H9 (cell line): ENCODE results near the gene OVOL3. TPM values are rescaled to one million over a fixed set of nuclear protein-coding genes. Genes with fewer than 3 reads are reported as not detected.

Experiments used
- DNase-seq: peaks from one replicate; pipeline ENCODE4 v3.0.0-alpha.2; 2017
- H2AFZ ChIP-seq: one replicate; pipeline ENCODE4 v1.6.1; 2013; ENCODE audit warnings: mild to moderate bottlenecking, low read length, control low read depth, moderate library complexity
- H2AK5ac ChIP-seq: 2 replicates; pipeline ENCODE4 v1.6.1; 2013; ENCODE audit warnings: low read length, control low read depth, mixed read lengths; ENCODE audit not compliant: insufficient read length
- H2BK120ac ChIP-seq: one replicate; pipeline ENCODE4 v1.6.1; 2013; ENCODE audit warnings: low read depth, mild to moderate bottlenecking, low read length, control low read depth, inconsistent platforms; ENCODE audit not compliant: poor library complexity, severe bottlenecking
- H2BK12ac ChIP-seq: 2 replicates; pipeline ENCODE4 v1.6.1; 2013; ENCODE audit warnings: low read length, control low read depth, mixed read lengths, low read depth; ENCODE audit not compliant: insufficient read length
- H2BK15ac ChIP-seq: 2 replicates; pipeline ENCODE4 v1.6.1; 2013; ENCODE audit warnings: low read depth, low read length, control low read depth
- H2BK20ac ChIP-seq: one replicate; pipeline ENCODE4 v1.6.1; 2013; ENCODE audit warnings: low read depth, mild to moderate bottlenecking, low read length, control low read depth, inconsistent platforms; ENCODE audit not compliant: poor library complexity, severe bottlenecking
- H2BK5ac ChIP-seq: 2 replicates; pipeline ENCODE4 v1.6.1; 2013; ENCODE audit warnings: low read length, control low read depth, mixed read lengths; ENCODE audit not compliant: insufficient read length
- H3K14ac ChIP-seq: 2 replicates; pipeline ENCODE4 v1.6.1; 2013; ENCODE audit warnings: low read length, control low read depth; ENCODE audit not compliant: insufficient read depth
- H3K18ac ChIP-seq: 2 replicates; pipeline ENCODE4 v1.6.1; 2013; ENCODE audit warnings: low read depth, mild to moderate bottlenecking, mixed read lengths, low read length, control low read depth; ENCODE audit not compliant: insufficient read length
- H3K23ac ChIP-seq: 2 replicates; pipeline ENCODE4 v1.6.1; 2013; ENCODE audit warnings: low read length, control low read depth, mixed read lengths, low read depth; ENCODE audit not compliant: insufficient read length
- H3K23me2 ChIP-seq: 2 replicates; pipeline ENCODE4 v1.6.1; 2013; ENCODE audit warnings: low read depth, mild to moderate bottlenecking, mixed read lengths, low read length, control low read depth; ENCODE audit not compliant: insufficient read length, poor library complexity, severe bottlenecking
- H3K27ac ChIP-seq: 2 replicates; pipeline ENCODE4 v1.5.1; 2013; ENCODE audit warnings: low read length, control low read depth, mixed read lengths, low read depth; ENCODE audit not compliant: insufficient read length
- H3K27me3 ChIP-seq: 2 replicates; pipeline ENCODE4 v1.6.1; 2013; ENCODE audit warnings: low read length, control low read depth, inconsistent platforms; ENCODE audit not compliant: insufficient read depth
- H3K4ac ChIP-seq: 2 replicates; pipeline ENCODE4 v1.6.1; 2013; ENCODE audit warnings: low read depth, mild to moderate bottlenecking, control low read depth, inconsistent platforms, low read length, moderate library complexity
- H3K4me1 ChIP-seq: 2 replicates; pipeline ENCODE4 v1.6.1; 2013; ENCODE audit warnings: low read length, control low read depth, inconsistent platforms; ENCODE audit not compliant: insufficient read depth
- H3K4me2 ChIP-seq: 2 replicates; pipeline ENCODE4 v1.6.1; 2013; ENCODE audit warnings: low read length, control low read depth, mixed read lengths; ENCODE audit not compliant: insufficient read length, insufficient read depth
- H3K56ac ChIP-seq: 2 replicates; pipeline ENCODE4 v1.6.1; 2013; ENCODE audit warnings: low read depth, mild to moderate bottlenecking, mixed read lengths, low read length, control low read depth; ENCODE audit not compliant: insufficient read length
- H3K79me1 ChIP-seq: 2 replicates; pipeline ENCODE4 v1.6.1; 2013; ENCODE audit warnings: low read depth, mild to moderate bottlenecking, moderate library complexity, low read length, control low read depth, inconsistent platforms; ENCODE audit not compliant: insufficient read depth, poor library complexity, severe bottlenecking
- H3K79me2 ChIP-seq: 2 replicates; pipeline ENCODE4 v1.6.1; 2013; ENCODE audit warnings: low read length, control low read depth, inconsistent platforms; ENCODE audit not compliant: insufficient read depth
- H3K9ac ChIP-seq: 2 replicates; pipeline ENCODE4 v1.6.1; 2013; ENCODE audit warnings: low read length, control low read depth, mixed read lengths; ENCODE audit not compliant: insufficient read length; ENCODE audit errors: extremely low read depth
- H3K9me3 ChIP-seq: one replicate; pipeline ENCODE4 v1.6.1; 2013; ENCODE audit warnings: low read depth, low read length, inconsistent platforms; ENCODE audit not compliant: control insufficient read depth
- H3T11ph ChIP-seq: one replicate; pipeline ENCODE4 v1.6.1; 2013; ENCODE audit warnings: mild to moderate bottlenecking, low read length, control low read depth, inconsistent platforms
- H4K20me1 ChIP-seq: one replicate; pipeline ENCODE4 v1.6.1; 2013; ENCODE audit not compliant: control insufficient read depth, insufficient read length, insufficient read depth
- H4K5ac ChIP-seq: 2 replicates; pipeline ENCODE4 v1.6.1; 2013; ENCODE audit warnings: low read depth, mild to moderate bottlenecking, mixed read lengths, low read length, control low read depth; ENCODE audit not compliant: insufficient read length
- H4K8ac ChIP-seq: replicated peaks from 2 replicates; pipeline ENCODE4 v1.6.1; 2013; ENCODE audit warnings: low read length, control low read depth, mixed read lengths, low read depth; ENCODE audit not compliant: insufficient read length
- H4K91ac ChIP-seq: 2 replicates; pipeline ENCODE4 v1.6.1; 2013; ENCODE audit warnings: low read depth, mild to moderate bottlenecking, moderate library complexity, mixed read lengths, low read length, control low read depth; ENCODE audit not compliant: insufficient read length
- H3K27ac Mint-ChIP-seq, 3 experiments: 2 replicates in 2 of 3; 3 replicates in 1 of 3; pipeline ENCODE4 v1.8.0; 2020 to 2021; ENCODE audit warnings: mixed read lengths in 3 of 3, mild to moderate bottlenecking in 1 of 3, moderate library complexity in 1 of 3
- H3K27me3 Mint-ChIP-seq: 2 replicates; pipeline ENCODE4 v1.8.0; 2021; ENCODE audit warnings: low read depth, mild to moderate bottlenecking, moderate library complexity, mixed read lengths
- H3K36me3 Mint-ChIP-seq, 3 experiments: 2 replicates in 2 of 3; 3 replicates in 1 of 3; pipeline ENCODE4 v1.8.0; 2020 to 2021; ENCODE audit warnings: low read depth in 3 of 3, mixed read lengths in 3 of 3; ENCODE audit not compliant: insufficient read depth in 1 of 3
- H3K4me1 Mint-ChIP-seq, 2 experiments: 2 replicates each; pipeline ENCODE4 v1.8.0; 2020; ENCODE audit warnings: mixed read lengths in 2 of 2
- H3K4me3 Mint-ChIP-seq, 2 experiments: 2 replicates in 1 of 2; 3 replicates in 1 of 2; pipeline ENCODE4 v1.8.0; 2020 to 2021; ENCODE audit warnings: mild to moderate bottlenecking in 2 of 2, mixed read lengths in 2 of 2, moderate library complexity in 1 of 2
- H3K9me3 Mint-ChIP-seq, 2 experiments: 2 replicates in 1 of 2; 3 replicates in 1 of 2; pipeline ENCODE4 v1.8.0; 2020; ENCODE audit warnings: mild to moderate bottlenecking in 2 of 2, mixed read lengths in 2 of 2, moderate library complexity in 1 of 2
- CTCF ChIP-seq: fragments of 200-600 bp; sonication (generic); conservative IDR thresholded peaks from 3 replicates; pipeline ENCODE4 v1.8.0; 2021; ENCODE audit warnings: antibody characterized with exemption, mild to moderate bottlenecking
- WGBS: extraction: QIAGEN DNeasy Blood & Tissue Kit; methylation state at CpG from one replicate; pipeline ENCODE4 v1.1.7; 2013; ENCODE audit warnings: missing lambda C conversion rate, low lambda C conversion rate, mixed read lengths; ENCODE audit not compliant: insufficient read length; ENCODE audit errors: extremely low coverage; 5-methylcytosine and 5-hydroxymethylcytosine counted together
- total RNA-seq: library from RNA; stranded (reverse); gene quantifications from 2 replicates; pipeline ENCODE4 v1.2.1, GENCODE V29; 2021

OVOL3 gene
- total RNA-seq, 1 experiment from 2014 or later = not detected

- H3K27me3 Mint-ChIP-seq = peaks cover under 1% of the 10 kb centered on the region; the same call in 1 of the 2 replicates
- Histone ChIP-seq H2AFZ (no peak overlapping the region), H3K9ac (peak overlapping the region; percentile 87), H4K91ac (no peak overlapping the region), H4K8ac (no peak overlapping the region), H3T11ph (no peak overlapping the region), H3K14ac (peak overlapping the region; percentile 83), H3K79me2 (no peaks in the 10 kb centered on the region), H3K4ac (no peak overlapping the region), H3K79me1 (no peaks in the 10 kb centered on the region), H2BK120ac (no peak overlapping the region), H3K9me3 (no peaks in the 10 kb centered on the region), H3K23ac (no peak overlapping the region), H3K18ac (peak overlapping the region; percentile 73), H3K27ac (no peak overlapping the region), H4K20me1 (no peaks in the 10 kb centered on the region), H4K5ac (no peak overlapping the region), H2BK15ac (no peak overlapping the region), H2BK20ac (no peak overlapping the region), H3K23me2 (peaks cover 4% of the 10 kb centered on the region), H3K4me2 (peak overlapping the region; percentile 81), H2BK5ac (no peak overlapping the region), H2BK12ac (no peak overlapping the region), H3K56ac (no peak overlapping the region), H2AK5ac (no peak overlapping the region), H3K4me1 (no peaks in the 10 kb centered on the region), H3K27me3 (no peaks in the 10 kb centered on the region)
- no peak for TF ChIP-seq CTCF
- peaks cover 20 to 35% (median 34%) of the 10 kb centered on the region in 3 experiments; a peak in 6 of 7 replicates for H3K36me3 Mint-ChIP-seq
- WGBS = no CpG with 5 or more reads among the region's 31 CpGs
- H3K4me1 Mint-ChIP-seq = peaks cover 15 to 21% of the 10 kb centered on the region in 2 experiments
- no peaks in the 10 kb centered on the region; a peak in 2 of 5 replicates for H3K9me3 Mint-ChIP-seq
- peak; percentile 83 for DNase-seq
- peak overlapping the region; percentile 96 to 99 for H3K4me3 Mint-ChIP-seq
- H3K27ac Mint-ChIP-seq = peak overlapping the region; percentile 96 to 99 (median 98)
These were observed 29.5 kb downstream of the OVOL3 start for GRCh38 chr19:36140304-36141038.
